Osteocyte (in vitro differentiated cells): Measurements from ENCODE around the gene EHMT1. TPM values are rescaled to one million over a fixed set of nuclear protein-coding genes. Genes with fewer than 3 reads are reported as not detected.

Source experiments
- DNase-seq: peaks from one replicate; pipeline ENCODE4 v3.0.0; 2021; ENCODE audit warnings: mixed read lengths; ENCODE audit not compliant: unreplicated experiment; ENCODE audit errors: extremely low spot score
- H3K27ac Mint-ChIP-seq: one replicate; pipeline ENCODE4 v1.8.0; 2021; ENCODE audit warnings: mild to moderate bottlenecking, mixed read lengths; ENCODE audit not compliant: unreplicated experiment
- H3K27me3 Mint-ChIP-seq: one replicate; pipeline ENCODE4 v1.8.0; 2021; ENCODE audit warnings: mixed read lengths; ENCODE audit not compliant: unreplicated experiment
- H3K36me3 Mint-ChIP-seq: one replicate; pipeline ENCODE4 v1.8.0; 2021; ENCODE audit warnings: mixed read lengths; ENCODE audit not compliant: unreplicated experiment
- H3K4me1 Mint-ChIP-seq: one replicate; pipeline ENCODE4 v1.8.0; 2021; ENCODE audit warnings: mixed read lengths; ENCODE audit not compliant: unreplicated experiment
- H3K4me3 Mint-ChIP-seq: one replicate; pipeline ENCODE4 v1.8.0; 2021; ENCODE audit warnings: mild to moderate bottlenecking, moderate library complexity, mixed read lengths; ENCODE audit not compliant: unreplicated experiment
- H3K9me3 Mint-ChIP-seq: one replicate; pipeline ENCODE4 v1.8.0; 2021; ENCODE audit warnings: mixed read lengths; ENCODE audit not compliant: unreplicated experiment
- total RNA-seq: library from RNA; stranded (reverse); gene quantifications from 2 replicates; pipeline ENCODE4 v1.2.1, GENCODE V29; 2021
- TF ChIP-seq, protein P1 (sequence below): fragments of 200-600 bp; sonication (generic); IDR thresholded peaks from 2 replicates; pipeline ENCODE4 v1.5.0; 2021; ENCODE audit warnings: antibody characterized with exemption, mild to moderate bottlenecking, moderate library complexity

EHMT1 gene
- total RNA-seq, 1 donor from 2014 or later = 88.6 TPM

DNA sequence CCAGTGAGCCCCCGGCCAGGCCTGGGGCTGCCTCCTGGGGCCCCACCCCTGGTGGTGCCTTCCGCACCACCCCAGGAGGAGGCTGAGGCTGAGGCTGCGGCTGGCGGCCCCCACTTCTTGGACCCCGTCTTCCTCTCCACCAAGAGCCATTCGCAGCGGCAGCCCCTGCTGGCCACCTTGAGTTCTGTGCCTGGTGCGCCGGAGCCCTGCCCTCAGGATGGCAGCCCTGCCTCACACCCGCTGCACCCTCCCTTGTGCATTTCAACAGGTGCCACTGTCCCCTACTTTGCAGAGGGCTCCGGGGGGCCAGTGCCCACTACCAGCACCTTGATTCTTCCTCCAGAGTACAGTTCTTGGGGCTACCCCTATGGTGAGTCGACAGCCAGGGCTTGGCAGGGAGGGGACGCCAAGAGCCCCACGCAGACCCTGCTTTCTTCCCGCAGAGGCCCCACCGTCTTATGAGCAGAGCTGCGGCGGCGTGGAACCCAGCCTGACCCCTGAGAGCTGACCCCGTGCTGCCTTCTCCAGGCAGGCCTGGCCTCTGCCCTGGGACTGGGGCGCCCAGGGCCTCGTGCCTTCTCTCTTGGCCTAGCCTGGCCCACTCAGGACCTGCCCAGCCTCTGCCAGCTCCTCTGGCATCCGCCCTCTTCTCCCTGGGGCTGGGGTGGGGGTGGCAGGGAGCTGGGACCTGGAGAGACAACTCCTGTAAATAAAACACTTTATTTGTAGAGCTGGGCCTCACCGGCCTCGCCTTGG is 4.0 kb upstream of the EHMT1 start:
- TF ChIP-seq, protein P1, sequence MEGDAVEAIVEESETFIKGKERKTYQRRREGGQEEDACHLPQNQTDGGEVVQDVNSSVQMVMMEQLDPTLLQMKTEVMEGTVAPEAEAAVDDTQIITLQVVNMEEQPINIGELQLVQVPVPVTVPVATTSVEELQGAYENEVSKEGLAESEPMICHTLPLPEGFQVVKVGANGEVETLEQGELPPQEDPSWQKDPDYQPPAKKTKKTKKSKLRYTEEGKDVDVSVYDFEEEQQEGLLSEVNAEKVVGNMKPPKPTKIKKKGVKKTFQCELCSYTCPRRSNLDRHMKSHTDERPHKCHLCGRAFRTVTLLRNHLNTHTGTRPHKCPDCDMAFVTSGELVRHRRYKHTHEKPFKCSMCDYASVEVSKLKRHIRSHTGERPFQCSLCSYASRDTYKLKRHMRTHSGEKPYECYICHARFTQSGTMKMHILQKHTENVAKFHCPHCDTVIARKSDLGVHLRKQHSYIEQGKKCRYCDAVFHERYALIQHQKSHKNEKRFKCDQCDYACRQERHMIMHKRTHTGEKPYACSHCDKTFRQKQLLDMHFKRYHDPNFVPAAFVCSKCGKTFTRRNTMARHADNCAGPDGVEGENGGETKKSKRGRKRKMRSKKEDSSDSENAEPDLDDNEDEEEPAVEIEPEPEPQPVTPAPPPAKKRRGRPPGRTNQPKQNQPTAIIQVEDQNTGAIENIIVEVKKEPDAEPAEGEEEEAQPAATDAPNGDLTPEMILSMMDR = no peak
- H3K4me1 Mint-ChIP-seq = peaks cover 41% of the 10 kb centered on the region
- no peaks in the 10 kb centered on the region for H3K9me3 Mint-ChIP-seq
- H3K36me3 Mint-ChIP-seq = peaks cover 3% of the 10 kb centered on the region
- H3K4me3 Mint-ChIP-seq = no peak overlapping the region
- peak overlapping the region; percentile 27 for H3K27ac Mint-ChIP-seq
- DNase-seq = no peak
- H3K27me3 Mint-ChIP-seq = no peaks in the 10 kb centered on the region

DNA sequence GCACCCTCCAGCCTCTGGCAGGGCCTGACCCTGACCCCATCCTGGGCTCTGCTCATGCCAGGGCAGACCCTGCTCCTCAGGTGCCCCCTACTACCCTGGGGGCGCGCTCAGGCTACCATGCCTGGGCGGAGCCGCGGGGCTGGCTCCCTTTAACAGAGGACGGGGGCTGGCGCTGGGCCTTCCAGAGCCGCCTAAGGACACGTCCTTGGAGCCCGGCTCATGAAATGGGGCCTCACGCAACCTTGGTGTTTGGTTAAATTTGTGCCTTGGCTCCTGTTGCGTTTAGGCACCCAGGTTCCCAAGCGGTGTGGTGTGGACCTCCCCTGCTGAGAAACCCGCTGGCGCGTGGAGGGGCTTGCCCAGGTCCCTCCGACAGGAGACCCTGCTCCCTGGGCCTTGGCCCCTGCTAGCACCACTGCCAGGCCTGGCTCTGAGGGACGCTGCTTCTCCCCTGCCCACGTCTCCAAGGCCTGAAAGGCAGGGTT is 3.4 kb upstream of the EHMT1 start:
- peaks cover 3% of the 10 kb centered on the region for H3K36me3 Mint-ChIP-seq
- TF ChIP-seq, protein P1 = no peak
- peaks cover 47% of the 10 kb centered on the region for H3K4me1 Mint-ChIP-seq
- H3K27me3 Mint-ChIP-seq = no peaks in the 10 kb centered on the region
- no peak for DNase-seq
- H3K27ac Mint-ChIP-seq = no peak overlapping the region
- no peaks in the 10 kb centered on the region for H3K9me3 Mint-ChIP-seq
- H3K4me3 Mint-ChIP-seq = no peak overlapping the region

DNA sequence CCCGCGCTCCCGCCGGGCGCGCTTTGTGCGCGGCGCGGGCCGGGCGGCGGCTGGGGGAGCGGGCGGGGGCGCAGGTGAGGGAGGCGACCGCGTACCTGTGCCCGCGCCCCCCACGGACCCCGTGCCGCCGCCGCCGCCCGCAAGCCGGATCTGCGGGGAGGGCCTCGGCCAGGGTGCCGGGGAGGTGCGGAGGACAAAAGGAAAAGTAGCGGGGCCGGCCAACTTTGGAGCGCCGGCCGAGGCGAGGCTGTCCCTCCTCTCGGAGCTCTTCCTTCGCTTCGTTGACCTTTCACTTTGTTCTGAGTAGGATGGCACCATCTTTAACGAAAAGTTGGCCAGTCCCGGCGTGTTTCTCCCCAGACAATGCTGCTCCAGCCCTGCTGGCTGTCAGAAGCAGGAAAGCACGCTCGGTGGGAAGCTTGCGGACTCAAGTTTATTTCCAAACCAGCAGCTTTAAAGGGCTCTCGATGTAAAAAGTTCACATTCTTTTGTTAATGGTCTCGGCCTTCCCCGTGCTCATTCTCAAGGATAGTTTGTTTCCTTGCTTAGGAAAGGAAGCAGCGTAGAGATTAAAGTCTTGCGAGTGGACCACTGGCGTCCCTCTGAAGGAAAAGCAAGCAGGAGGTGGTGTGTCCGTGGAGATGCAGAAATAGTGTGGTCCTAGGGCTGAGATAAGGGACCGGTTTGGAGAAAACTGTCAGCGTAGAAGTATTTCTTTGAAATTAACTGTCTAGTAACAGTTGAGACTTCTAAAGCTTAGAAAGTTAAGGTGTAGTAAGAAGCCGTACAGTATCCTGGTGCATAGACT is 639 bp downstream of the EHMT1 start:
- Mint-ChIP-seq H3K4me3 (peak overlapping the region; percentile 86), H3K27me3 (no peaks in the 10 kb centered on the region), H3K36me3 (peaks cover 5% of the 10 kb centered on the region), H3K4me1 (peaks cover 42% of the 10 kb centered on the region), H3K27ac (peak overlapping the region; percentile 94), H3K9me3 (no peaks in the 10 kb centered on the region)
- TF ChIP-seq, protein P1 = no peak
- DNase-seq = no peak

DNA sequence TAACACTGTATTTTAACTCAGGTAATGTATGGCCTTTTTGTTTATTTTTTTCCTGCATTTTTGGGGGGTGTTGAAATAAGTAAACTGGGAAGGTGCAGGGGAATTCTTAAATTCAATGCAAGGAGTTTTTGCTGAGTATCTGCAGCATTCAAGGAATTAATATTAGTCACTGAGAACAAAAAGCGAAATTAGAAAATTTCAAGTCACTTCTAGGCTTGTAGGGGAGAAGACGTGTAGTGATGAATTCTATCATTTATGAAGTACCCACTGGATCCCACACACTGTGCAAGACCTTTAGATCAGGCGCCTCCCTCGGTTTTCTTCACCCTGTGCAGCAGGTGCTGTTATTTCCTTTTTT is 1.2 kb downstream of the EHMT1 start:
- DNase-seq = no peak
- TF ChIP-seq, protein P1 = no peak
- H3K4me3 Mint-ChIP-seq = peak overlapping the region; percentile 86

DNA sequence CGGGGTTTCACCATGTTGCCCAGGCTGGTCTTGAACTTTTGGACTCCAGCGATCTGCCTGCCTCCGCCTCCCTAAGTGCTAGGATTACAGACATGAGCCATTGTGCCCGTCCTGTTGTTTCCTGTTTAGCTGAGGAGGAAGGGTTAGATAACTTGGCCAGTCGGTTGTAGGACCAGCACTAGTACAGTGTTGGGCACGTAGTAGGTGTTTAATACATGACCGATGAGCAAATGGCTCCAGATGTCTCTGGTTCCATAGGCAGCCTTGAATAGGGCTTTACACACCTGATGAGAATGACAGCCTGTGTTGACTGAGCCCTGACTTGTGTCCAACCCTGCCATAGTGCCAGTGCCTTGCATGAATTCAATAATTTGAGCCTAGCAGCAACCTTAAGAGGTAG is 1.8 kb downstream of the EHMT1 start:
- Mint-ChIP-seq H3K27me3 (no peaks in the 10 kb centered on the region), H3K9me3 (no peaks in the 10 kb centered on the region), H3K4me1 (peaks cover 42% of the 10 kb centered on the region), H3K4me3 (peak overlapping the region; percentile 10), H3K27ac (no peak overlapping the region), H3K36me3 (peaks cover 4% of the 10 kb centered on the region)
- DNase-seq = no peak
- TF ChIP-seq, protein P1 = no peak

More for the DNA sequence above, 1.2 kb downstream of the EHMT1 start:
- H3K9me3 Mint-ChIP-seq = no peaks in the 10 kb centered on the region
- peaks cover 2% of the 10 kb centered on the region for H3K36me3 Mint-ChIP-seq
- peak overlapping the region; percentile 94 for H3K27ac Mint-ChIP-seq
- peaks cover 42% of the 10 kb centered on the region for H3K4me1 Mint-ChIP-seq
- H3K27me3 Mint-ChIP-seq = no peaks in the 10 kb centered on the region
